ENCODE measurements around the gene ABHD5. TPM values are rescaled to one million over a fixed set of nuclear protein-coding genes. Genes with fewer than 3 reads are reported as not detected.

The ABHD5 gene
- polyA plus RNA-seq, 1 of the 3 experiments (the other 2 are of a cell fraction) = 10.4 TPM

- TF ChIP-seq PBX3 (IDR thresholded peaks at IDR 0.05) (no peak), USF1 (IDR thresholded peaks at IDR 0.05; ENCODE audit: borderline replicate concordance, low read depth) (no peak), ZBTB33 (IDR thresholded peaks at IDR 0.05; ENCODE audit: borderline replicate concordance, low read depth) (no peak)
These were observed 78.6 kb downstream of the ABHD5 start (continued) for GRCh38 chr3:43769097-43769884.

GRCh38 chr3:43769885-43770425 is 79.2 kb downstream of the ABHD5 start:
- H3K4me3 ChIP-seq (ENCODE audit: low read depth in 2 of 2, low read length in 1 of 2) = peak overlapping the region; percentile 35 to 49; a peak in 3 of 4 replicates
- 0% methylated on average over 1 of the region's 7 CpGs for WGBS (ENCODE audit: low lambda C conversion rate)
- peaks cover 30% of the 10 kb centered on the region for H3F3A ChIP-seq (replicated peaks; ENCODE audit: insufficient read depth)
- H3K9me3 ChIP-seq = no peaks in the 10 kb centered on the region
- no peak for DNase-seq
- H3K9ac ChIP-seq = no peak overlapping the region
- H3K27me3 ChIP-seq (ENCODE audit: insufficient read depth) = no peaks in the 10 kb centered on the region
- H3K27ac ChIP-seq (ENCODE audit: low read depth in 2 of 2, low read length in 1 of 2) = peak overlapping the region; percentile 75 to 96
- CTCF ChIA-PET = interaction anchor here (0.9 to 1.9 kb wide), 16 partner anchors 10 to 429 kb away, joined by 3 to 11 read pairs (median 6); no protein-coding TSS in a partner anchor
- H3K4me2 ChIP-seq = peak overlapping the region; percentile 71; the same call in 1 of the 2 replicates
- peaks cover 31 to 71% of the 10 kb centered on the region in 2 experiments for H3K4me1 ChIP-seq (ENCODE audit: control insufficient read depth in 1 of 2, insufficient read depth in 2 of 2, low read depth in 1 of 2, low read length in 1 of 2)
- no peak for TF ChIP-seq FOSL2 (IDR thresholded peaks at IDR 0.05; ENCODE audit: borderline replicate concordance, low read depth)
- TF ChIP-seq TAF1 (IDR thresholded peaks at IDR 0.05; ENCODE audit: borderline replicate concordance, low read depth, low read length) = peak; percentile 3; the same call in 1 of the 2 replicates
- 0 out of 2 replicates have a peak, but pooled peaks have one; percentile 10 for TF ChIP-seq MXI1 (IDR thresholded peaks at IDR 0.05; ENCODE audit: low read depth, low read length)
- TF ChIP-seq PBX3 (IDR thresholded peaks at IDR 0.05) = no peak
- 0 out of 2 replicates have a peak, but pooled peaks have one; percentile 8 for TF ChIP-seq SIN3A (IDR thresholded peaks at IDR 0.05; ENCODE audit: borderline replicate concordance, low read depth, low read length)
- no peaks in the 10 kb centered on the region for H4K20me1 ChIP-seq (ENCODE audit: insufficient read depth)
- no peaks in the 10 kb centered on the region for H3K36me3 ChIP-seq (replicated peaks in 1 of 2; ENCODE audit: control insufficient read depth in 1 of 2, insufficient read depth in 2 of 2, low read length in 1 of 2)
- H3K9me2 ChIP-seq = no peaks in the 10 kb centered on the region
- no peaks in the 10 kb centered on the region for H3K79me2 ChIP-seq (ENCODE audit: insufficient read depth)
- POLR2A ChIA-PET = interaction anchor here (1.5 to 2.4 kb wide), 2 partner anchors 16 to 250 kb away, joined by 4 to 8 read pairs; no protein-coding TSS in a partner anchor
- H2AFZ ChIP-seq (ENCODE audit: low read depth) = peak overlapping the region; percentile 46; the same call in 1 of the 2 replicates
